MV-4-11 (cell line): ENCODE results near the gene PBX3.
A peak's percentile ranks its signal among the peaks of the same experiment; 100 is the strongest.

Experiments used
- DNase-seq: peaks from one replicate; lab custom pipeline; 2025; lab: John Stamatoyannopoulos, UW

Gene PBX3

DNA sequence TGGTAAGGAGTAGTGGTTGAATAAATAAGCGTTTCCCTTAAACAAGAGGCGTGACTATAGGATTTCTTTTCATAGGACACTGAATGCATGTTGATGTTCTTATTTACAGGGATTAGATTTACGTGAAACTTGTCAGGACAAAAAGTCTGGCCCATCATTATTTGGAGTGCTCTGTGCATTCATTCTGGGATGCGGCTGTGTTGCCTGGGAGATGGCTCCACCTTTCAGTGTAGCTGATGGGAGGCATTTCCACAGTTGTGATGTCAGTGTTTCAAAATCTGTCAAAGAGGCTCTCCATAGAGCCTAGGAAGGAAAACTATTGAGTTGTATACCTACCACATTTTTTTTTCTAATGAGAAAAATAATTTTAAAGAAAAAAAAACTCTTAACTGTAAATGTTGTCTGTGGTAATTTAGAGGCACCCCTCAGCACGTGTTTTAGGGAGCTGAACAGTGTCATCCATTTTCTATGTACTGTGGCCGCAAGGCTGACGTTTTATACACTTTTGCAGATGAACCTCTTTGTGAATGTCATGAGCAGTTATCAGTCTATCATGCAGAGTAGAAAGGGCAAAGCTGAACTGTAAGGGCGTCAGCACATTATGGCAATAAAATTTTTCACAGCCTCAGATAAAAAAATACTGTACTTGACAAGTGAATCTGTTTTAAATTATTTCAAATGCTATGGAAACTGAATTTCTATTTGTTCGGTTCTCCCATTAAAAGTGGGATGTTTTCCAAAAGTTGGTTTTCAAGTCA lies 202.7 kb downstream of the PBX3 start:
- DNase-seq, result no peak

DNA sequence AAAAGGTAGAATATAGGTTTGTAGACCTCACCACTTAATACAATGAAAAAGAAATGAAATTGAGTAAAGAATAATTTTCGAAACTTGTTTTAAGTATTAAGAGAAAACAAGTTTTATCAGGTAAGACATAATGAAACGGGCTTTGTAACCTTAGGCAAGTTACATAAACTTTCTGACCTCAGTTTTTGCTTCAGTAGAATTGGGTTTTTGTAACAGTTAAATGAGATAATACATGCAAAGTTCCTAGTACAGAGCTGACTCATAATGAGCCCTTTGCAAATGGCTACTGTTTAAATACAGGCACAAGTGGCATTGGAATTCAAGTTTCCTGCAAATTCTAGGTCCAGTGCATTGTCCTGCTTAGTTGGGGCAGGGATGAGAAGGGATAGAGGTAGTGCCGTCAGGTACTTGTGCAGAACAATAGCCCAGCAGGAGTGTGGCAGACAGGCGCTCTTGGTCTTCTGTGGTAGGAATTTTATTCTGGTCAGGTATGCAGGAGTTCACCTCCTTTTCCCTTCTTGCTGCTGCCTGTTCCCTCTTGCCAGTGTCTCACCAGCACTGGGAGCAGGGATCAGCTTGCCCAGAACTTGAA lies 203.8 kb downstream of the PBX3 start:
- no peak for DNase-seq

DNA sequence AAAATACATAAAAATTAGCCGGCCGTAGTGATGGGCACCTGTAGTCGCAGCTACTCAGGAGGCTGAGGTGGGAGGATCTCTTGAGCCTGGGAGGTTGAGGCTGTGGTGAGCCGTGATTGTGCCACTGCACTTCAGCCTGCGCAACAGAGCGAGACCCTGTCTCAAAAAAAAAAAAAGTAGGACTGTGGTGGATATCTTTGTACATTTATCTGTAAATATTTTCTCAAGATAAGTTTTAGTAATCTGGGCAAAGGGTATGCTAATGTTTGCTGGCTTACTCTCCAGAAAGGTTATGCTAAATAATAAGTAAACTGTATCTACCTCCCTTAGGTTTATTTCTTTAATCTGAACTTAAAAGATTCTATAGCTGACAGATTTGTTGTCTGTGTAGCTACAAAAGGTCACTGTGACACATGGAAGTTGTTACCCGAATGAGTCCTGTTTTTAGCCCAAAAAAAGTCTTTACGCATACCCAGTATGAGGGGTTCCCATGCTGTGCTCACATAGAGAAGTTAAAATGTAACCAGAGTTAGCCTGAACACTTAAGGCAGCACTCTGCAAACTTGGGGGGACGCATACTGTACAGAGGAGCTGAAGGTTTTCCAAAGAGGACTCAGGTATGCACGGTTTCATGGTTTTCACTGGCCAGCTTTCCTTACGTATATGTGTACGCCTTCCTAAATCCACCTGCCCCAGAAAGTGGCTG lies 206.3 kb downstream of the PBX3 start:
- no peak for DNase-seq

DNA sequence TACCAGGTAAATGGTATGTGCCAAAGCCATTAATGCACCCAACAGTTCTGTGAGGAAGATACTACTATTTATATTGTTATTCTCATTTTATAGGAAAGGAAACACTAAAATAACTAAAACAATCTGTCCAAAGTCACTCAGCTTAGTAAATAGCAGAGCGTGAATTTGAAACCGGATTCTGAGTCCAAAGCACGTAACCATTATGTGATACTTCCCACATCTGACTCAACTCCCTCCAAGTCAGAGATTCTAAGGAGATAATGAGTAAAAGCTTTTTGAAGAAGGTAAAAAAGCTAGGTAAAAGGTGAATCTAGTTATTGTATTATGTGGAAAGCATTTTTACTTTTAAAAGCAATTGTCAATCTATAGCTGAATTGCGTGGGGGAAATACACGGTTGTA lies 208.9 kb downstream of the PBX3 start:
- DNase-seq, result no peak

DNA sequence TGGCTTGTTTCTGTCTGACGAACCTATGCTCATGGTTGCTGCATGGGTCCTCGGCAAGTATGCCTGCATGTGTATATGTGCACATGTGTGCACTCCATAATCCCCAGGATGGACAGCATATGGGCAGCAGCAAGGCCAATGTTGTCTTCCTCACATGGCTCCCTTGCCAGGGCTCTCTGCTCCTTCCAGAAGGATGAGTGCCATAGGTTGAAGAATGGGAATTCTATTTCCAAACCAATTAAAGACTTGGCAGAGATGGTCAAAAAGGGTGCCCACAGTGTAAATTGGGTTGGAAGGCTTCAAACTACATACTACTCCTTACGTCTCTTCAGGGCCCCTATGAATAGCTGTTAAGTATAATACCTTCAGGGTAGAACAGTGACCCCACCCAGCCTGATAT lies 212.1 kb downstream of the PBX3 start:
- DNase-seq, result no peak

DNA sequence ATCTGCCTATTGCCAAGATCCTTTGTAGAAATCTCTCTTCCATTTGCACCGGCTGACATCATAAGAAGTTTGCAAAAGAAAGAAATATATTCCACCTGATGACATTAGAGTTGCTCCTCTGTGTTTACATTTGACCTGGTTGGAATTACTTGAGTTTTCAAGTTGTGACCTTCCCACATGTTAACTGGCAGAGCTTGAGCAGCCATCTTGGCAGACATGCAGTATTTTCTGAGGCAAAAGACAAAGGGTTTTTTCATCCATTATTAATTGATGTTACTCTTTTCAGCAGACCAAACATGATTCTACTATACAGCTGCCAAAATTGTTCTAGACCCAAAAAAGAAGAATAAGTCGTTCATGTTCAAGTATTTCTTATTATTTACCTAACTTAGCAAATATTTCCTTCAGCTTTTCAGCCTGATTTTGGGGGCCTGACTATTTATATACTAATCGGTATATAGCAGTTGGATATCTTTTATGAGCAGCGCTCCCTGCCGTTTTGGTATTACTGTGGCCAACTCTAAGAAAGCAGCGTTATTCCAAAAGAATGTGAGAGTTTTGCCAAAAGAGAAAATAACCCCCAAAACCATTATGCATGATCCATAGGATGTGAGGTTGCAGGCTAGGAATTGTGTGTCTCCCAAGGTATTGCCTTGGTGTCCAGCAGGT lies 212.9 kb downstream of the PBX3 start:
- no peak for DNase-seq

DNA sequence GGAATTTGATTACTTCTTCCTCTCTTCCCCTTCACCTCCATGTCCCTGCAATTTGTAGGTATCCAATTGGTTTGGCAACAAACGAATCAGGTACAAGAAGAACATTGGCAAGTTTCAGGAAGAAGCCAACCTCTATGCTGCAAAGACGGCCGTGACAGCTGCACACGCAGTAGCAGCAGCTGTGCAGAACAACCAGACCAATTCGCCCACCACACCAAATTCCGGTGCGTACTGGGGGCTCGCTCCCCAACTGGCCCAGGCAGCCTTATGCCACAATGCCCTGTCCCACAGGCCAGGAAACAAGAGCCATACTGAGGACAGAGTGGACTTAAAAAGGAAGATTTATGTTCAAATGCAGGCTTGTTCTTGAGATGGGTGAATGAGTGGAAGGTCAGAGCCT lies 213.5 kb downstream of the PBX3 start:
- DNase-seq, result no peak

DNA sequence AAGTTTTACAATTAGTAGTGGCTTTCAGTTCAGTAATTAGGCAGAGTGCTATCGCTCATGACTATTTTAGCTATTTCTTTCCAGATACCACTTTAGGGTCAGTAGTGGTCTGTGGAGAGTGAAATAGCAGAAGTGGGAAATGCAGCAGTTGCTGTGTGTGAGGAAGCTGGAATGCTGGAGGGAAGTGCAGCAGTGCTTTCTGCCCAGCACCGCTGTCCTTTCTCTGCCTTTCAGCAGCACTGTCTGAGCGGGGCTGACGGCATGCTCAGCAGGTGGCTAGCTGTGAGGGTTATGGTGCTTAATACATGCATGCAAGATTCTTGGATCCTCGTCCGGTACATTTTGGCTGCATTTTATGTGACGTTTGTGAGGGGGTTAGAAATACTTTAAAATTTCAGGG lies 213.9 kb downstream of the PBX3 start:
- peak; percentile 88 for DNase-seq

DNA sequence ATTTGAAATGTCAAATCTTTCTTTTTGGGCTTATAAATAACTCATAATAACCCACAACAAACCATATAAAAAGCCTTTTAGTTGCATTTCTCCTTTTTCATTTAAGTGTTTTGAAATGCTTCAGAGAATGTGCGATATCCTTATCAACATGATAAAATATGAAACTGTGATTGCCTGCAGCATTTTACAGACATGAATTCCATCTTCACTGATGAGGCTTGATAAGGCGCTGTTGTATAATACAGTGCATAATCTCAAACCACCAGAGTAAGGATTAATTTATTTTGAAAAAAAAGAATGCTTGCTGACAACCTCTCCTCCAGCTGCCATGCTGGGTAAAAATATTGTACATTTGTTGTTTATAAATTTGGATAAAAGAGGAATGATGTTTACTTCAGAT lies 216.8 kb downstream of the PBX3 start:
- DNase-seq, result no peak

DNA sequence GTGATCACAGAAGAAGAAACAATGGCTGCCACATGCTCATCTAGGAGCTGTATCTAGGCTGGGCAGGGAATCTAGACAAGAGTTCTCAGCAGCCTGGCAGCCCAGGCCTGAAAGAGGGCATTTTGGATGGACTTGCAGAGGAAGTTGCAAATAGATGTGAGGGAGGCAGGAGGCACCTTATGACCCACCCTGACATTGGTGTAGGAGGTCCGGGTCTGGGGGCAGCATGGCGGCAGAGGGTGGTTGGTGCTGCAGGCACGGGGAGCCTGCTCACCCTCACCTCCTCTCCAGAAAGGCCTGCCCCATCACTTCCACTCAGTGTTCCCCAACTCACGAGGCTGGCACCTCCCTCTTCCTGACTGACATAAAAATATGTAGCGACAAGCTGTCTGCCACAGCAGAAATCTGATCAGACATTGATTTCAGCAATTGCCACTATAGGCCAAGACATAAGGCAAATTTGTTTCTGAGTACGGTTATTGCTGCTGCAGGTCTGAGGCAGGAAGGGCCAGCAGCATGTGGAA lies 217.6 kb downstream of the PBX3 start:
- no peak for DNase-seq

DNA sequence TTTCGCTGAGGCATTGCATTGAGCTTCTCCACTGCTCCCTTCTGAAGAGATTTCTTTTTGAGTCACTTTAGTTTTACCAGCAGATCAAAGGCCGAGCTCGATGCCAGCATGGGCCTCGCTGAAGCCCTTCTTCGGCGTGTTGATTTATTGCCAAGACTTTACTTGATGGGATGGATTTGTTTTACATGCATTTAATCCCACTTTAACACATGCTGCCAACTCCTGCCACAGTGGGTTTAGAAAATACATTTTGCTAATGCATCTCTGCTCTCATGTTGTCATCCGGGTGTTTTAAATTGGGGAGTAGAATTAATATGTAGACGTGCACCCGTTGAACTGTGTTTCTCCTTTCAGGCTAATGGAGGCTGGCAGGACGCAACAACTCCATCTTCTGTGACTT lies 218.3 kb downstream of the PBX3 start:
- no peak for DNase-seq

DNA sequence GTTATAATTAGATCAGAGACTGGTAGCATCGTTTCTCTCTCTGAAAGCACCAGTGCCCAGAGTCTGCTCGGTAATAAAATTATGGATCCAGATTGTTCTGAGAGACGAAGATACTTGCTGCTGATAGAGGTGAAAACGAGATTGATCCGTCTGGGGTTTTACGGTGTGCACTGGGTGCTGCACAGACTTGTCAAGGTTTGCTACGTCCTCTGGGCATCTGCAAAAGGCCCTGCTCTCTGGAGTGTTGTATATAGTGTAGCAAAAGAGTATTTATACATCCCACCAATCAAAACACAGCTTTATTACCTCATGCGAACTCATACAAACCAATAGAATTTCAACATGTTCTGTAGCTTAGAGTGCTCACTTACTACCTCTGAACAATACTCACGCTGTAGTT lies 219.3 kb downstream of the PBX3 start:
- no peak for DNase-seq

DNA sequence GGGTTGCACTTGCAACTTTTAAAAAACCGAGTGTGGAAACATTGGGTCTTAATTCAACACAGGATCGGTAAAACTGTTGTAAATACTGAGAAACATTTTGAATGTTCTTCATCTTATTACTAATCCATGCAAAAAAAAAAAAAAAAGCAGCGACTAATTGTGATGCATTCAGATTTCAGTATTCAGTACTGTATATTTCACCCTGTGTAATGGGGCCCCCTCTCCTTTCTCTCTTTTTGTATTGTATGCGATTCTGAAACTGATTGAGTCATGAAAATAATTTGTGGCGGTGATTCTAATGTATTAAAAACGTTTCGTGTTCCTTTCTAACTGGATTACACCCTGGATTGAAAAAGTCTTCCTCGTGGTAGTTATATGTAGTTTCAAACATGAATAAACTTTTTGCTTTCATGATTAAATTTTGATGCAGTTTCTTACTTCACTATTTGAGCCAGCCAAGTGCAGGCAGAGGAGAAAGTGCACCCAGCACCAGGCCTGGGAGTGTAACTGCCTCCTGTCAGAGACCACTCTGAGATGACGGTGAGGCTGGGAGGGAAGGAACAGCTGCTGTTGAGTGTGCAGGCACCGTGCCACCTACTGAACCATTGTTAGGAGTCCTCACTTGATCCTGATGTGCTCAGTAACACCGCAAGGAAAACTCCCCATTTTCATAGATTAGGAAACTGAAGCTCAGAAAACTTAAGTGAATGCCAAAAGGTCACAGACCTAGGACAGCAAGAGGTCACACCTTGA lies 220.0 kb downstream of the PBX3 start:
- DNase-seq, result no peak

DNA sequence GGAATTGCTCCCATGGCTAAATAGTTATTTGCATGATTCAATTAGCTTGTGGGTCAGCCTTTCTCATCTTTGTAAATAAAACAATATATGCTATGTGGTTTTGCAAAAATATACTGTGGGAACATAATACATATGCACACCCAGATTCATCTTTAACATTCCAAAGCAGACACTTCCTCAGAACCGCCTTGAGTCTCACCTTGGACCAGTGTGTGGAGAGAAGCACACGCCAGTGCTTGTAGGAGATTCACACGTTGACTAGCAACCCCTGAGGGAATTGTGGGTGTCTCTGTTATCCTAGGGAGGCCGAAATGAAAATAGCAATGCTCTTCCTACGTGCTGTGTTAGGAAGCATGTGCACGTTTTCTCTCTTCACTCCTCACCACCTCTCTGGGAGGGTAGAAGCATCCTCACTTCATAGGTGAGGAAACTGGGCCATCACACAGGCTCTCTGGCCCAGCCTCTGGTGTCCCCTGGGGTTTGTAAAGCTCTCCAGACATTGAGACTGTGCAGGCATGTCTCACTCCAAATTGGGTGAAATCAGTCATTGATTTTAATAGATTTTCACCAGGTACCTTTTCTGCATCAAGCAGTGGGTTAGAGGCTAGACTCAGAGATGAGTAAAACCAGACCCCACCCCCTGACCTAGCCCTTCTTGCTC lies 221.7 kb downstream of the PBX3 start:
- no peak for DNase-seq

DNA sequence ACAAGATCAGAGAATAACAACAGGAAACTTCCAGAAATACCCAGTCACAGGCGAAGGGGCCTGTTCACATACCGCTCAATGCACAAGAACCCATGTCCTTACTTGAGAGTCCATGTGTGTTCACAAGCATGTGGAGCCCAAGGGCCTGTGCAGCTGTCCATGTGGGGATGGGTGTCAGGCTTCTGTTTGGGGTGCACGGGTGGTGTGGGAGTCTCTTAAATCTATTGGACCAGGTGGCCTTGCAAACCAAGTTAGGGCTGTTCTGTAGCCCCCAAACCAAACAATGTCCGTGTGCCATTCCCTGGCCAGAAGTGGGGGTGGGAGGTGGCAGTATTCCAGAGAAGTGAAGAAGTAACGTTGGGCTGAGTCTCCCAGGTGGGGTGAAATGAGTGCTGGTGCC lies 222.3 kb downstream of the PBX3 start:
- DNase-seq, result no peak

DNA sequence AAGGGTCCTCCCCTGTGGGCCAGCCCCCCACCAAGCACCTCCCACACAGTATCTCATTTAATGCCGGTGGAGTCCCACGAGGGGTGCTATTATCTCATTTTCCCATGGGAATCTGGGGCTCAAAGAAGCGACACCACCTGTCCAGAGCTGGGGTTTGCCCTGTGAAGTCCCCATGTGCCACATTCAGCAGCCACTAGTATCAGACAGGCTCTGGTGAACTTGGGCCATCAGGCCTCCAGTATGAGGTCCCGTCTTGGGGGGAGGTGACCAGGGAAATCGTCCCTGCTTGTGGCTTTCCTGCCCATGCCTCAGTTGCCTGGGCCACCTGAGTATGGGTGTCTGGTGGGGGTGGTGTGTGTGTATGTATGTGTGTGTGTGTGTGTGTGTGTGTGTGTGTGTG lies 222.7 kb downstream of the PBX3 start:
- no peak for DNase-seq

DNA sequence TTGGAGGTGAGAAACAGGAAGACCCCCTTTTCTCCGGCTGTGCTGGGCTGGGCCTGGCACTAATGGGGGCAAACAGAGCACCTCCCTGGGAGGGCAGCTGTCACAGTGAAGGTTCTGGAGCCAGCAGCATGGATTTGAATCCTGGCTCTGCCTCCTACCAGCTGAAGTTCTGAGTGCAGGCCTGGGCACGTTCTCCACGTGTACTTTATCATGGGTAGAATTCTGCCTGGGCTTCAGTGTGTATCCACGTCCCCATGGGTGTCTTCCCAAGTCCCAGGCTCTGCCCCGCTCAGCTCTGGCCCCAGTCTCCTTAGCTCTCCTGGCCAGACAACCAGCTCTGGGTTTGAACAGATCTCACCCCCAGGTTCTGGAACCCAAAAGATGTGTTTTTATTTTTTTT lies 223.2 kb downstream of the PBX3 start:
- DNase-seq, result no peak

DNA sequence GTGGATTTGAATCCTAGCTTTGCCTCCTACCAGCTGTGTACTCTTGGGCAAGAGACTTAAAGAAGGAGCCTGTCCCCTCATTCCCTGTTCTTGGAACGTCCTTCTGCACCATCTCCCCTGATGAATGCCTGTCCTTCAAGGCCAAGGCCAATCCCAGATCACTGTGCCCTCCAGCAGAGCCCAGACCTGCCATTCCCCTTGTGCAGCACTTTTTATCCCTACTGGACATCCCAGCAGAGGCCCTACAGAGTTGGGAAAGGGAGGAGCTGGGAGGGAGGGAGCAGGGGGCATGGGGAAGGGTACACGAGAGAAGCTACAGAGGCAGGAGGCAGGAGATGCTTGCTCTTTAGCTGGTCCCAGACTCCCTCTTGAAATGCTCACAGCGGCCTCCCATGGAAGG lies 223.9 kb downstream of the PBX3 start:
- no peak for DNase-seq

DNA sequence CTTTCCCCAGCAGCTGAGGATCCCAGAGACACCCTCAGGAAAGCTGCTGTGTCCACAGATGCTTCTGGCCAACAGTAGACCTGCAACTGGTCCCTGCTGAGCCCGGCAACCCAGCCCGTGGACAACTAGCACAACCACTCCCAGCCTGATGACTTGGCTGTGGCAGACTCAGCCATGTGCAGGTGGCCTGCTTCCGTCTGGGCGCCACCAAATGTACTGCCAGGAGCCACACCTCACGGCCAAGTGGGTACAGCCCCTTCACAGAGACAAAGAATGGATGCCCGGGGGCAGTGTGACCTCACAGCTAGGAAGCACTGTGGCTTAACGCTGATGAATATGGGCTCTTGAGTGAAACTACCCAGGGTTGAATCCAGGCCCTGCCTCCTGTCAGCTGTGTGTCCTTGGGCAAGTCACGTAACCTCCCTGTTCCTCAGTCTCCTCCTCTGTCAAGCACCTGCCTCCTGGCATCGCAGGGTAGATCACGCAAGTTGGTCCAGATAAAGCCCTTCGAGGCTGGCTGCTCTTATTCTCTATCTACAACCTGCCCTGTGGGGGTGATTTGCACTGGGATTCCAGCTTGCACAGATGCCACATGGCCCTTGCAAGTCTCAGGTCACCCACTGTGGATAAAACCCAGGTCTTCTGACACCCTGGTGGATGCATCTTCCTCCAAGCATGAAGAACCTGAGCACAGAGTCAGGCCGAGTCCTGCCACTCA lies 225.0 kb downstream of the PBX3 start:
- DNase-seq, result no peak

DNA sequence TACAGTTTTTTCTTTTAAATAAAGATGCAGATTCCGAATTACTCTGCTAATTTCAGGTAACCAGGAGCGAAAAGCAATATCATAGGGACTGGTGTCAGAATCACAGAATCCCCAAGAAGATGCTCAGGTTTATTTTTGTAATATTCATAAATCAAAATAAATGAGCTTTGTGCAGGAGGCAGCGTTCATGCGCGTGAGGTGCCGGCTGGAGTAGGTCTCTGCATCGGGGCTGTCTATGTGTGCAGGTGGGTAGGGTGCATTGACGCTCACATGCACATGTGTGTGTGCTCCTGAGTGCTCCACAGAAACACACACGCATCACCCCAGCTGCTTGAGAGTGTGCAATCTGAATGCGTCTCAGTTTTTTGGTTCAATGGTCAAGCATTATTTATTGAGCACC lies 226.4 kb downstream of the PBX3 start:
- DNase-seq, result no peak

DNA sequence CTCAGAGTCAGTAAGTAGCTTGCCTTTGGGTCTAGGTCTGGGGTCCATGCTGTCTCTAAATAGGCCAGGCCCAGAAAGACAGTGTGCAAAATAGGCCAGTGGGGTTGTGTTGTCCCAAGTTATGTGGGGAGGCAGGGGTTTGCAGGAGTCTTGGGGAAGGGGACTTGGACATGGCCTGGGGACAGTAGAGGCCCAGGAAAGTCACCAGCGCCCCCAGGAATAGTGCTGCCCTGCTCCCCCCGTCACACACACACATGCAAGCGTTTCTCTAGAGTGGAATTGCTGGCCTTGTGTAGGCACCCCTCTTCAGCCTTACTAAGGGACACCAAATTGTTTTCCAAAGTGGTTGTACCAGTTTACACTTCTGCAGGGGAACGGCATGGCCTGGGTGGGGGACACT lies 227.5 kb downstream of the PBX3 start:
- no peak for DNase-seq
